H9 (cell line): Measurements from ENCODE around the gene C2CD2. TPM values are rescaled to one million over a fixed set of nuclear protein-coding genes. Genes with fewer than 3 reads are reported as not detected.
A peak's percentile ranks its signal among the peaks of the same experiment; 100 is the strongest.

Source experiments
- DNase-seq: peaks from one replicate; pipeline ENCODE4 v3.0.0-alpha.2; 2017
- H2AFZ ChIP-seq: one replicate; pipeline ENCODE4 v1.6.1; 2013; ENCODE audit warnings: mild to moderate bottlenecking, low read length, control low read depth, moderate library complexity
- H2AK5ac ChIP-seq: 2 replicates; pipeline ENCODE4 v1.6.1; 2013; ENCODE audit warnings: low read length, control low read depth, mixed read lengths; ENCODE audit not compliant: insufficient read length
- H2BK120ac ChIP-seq: one replicate; pipeline ENCODE4 v1.6.1; 2013; ENCODE audit warnings: low read depth, mild to moderate bottlenecking, low read length, control low read depth, inconsistent platforms; ENCODE audit not compliant: poor library complexity, severe bottlenecking
- H2BK12ac ChIP-seq: 2 replicates; pipeline ENCODE4 v1.6.1; 2013; ENCODE audit warnings: low read length, control low read depth, mixed read lengths, low read depth; ENCODE audit not compliant: insufficient read length
- H2BK15ac ChIP-seq: 2 replicates; pipeline ENCODE4 v1.6.1; 2013; ENCODE audit warnings: low read depth, low read length, control low read depth
- H2BK20ac ChIP-seq: one replicate; pipeline ENCODE4 v1.6.1; 2013; ENCODE audit warnings: low read depth, mild to moderate bottlenecking, low read length, control low read depth, inconsistent platforms; ENCODE audit not compliant: poor library complexity, severe bottlenecking
- H2BK5ac ChIP-seq: 2 replicates; pipeline ENCODE4 v1.6.1; 2013; ENCODE audit warnings: low read length, control low read depth, mixed read lengths; ENCODE audit not compliant: insufficient read length
- H3K14ac ChIP-seq: 2 replicates; pipeline ENCODE4 v1.6.1; 2013; ENCODE audit warnings: low read length, control low read depth; ENCODE audit not compliant: insufficient read depth
- H3K18ac ChIP-seq: 2 replicates; pipeline ENCODE4 v1.6.1; 2013; ENCODE audit warnings: low read depth, mild to moderate bottlenecking, mixed read lengths, low read length, control low read depth; ENCODE audit not compliant: insufficient read length
- H3K23ac ChIP-seq: 2 replicates; pipeline ENCODE4 v1.6.1; 2013; ENCODE audit warnings: low read length, control low read depth, mixed read lengths, low read depth; ENCODE audit not compliant: insufficient read length
- H3K23me2 ChIP-seq: 2 replicates; pipeline ENCODE4 v1.6.1; 2013; ENCODE audit warnings: low read depth, mild to moderate bottlenecking, mixed read lengths, low read length, control low read depth; ENCODE audit not compliant: insufficient read length, poor library complexity, severe bottlenecking
- H3K27ac ChIP-seq: 2 replicates; pipeline ENCODE4 v1.5.1; 2013; ENCODE audit warnings: low read length, control low read depth, mixed read lengths, low read depth; ENCODE audit not compliant: insufficient read length
- H3K27me3 ChIP-seq: 2 replicates; pipeline ENCODE4 v1.6.1; 2013; ENCODE audit warnings: low read length, control low read depth, inconsistent platforms; ENCODE audit not compliant: insufficient read depth
- H3K4ac ChIP-seq: 2 replicates; pipeline ENCODE4 v1.6.1; 2013; ENCODE audit warnings: low read depth, mild to moderate bottlenecking, control low read depth, inconsistent platforms, low read length, moderate library complexity
- H3K4me1 ChIP-seq: 2 replicates; pipeline ENCODE4 v1.6.1; 2013; ENCODE audit warnings: low read length, control low read depth, inconsistent platforms; ENCODE audit not compliant: insufficient read depth
- H3K4me2 ChIP-seq: 2 replicates; pipeline ENCODE4 v1.6.1; 2013; ENCODE audit warnings: low read length, control low read depth, mixed read lengths; ENCODE audit not compliant: insufficient read length, insufficient read depth
- H3K56ac ChIP-seq: 2 replicates; pipeline ENCODE4 v1.6.1; 2013; ENCODE audit warnings: low read depth, mild to moderate bottlenecking, mixed read lengths, low read length, control low read depth; ENCODE audit not compliant: insufficient read length
- H3K79me1 ChIP-seq: 2 replicates; pipeline ENCODE4 v1.6.1; 2013; ENCODE audit warnings: low read depth, mild to moderate bottlenecking, moderate library complexity, low read length, control low read depth, inconsistent platforms; ENCODE audit not compliant: insufficient read depth, poor library complexity, severe bottlenecking
- H3K79me2 ChIP-seq: 2 replicates; pipeline ENCODE4 v1.6.1; 2013; ENCODE audit warnings: low read length, control low read depth, inconsistent platforms; ENCODE audit not compliant: insufficient read depth
- H3K9ac ChIP-seq: 2 replicates; pipeline ENCODE4 v1.6.1; 2013; ENCODE audit warnings: low read length, control low read depth, mixed read lengths; ENCODE audit not compliant: insufficient read length; ENCODE audit errors: extremely low read depth
- H3K9me3 ChIP-seq: one replicate; pipeline ENCODE4 v1.6.1; 2013; ENCODE audit warnings: low read depth, low read length, inconsistent platforms; ENCODE audit not compliant: control insufficient read depth
- H3T11ph ChIP-seq: one replicate; pipeline ENCODE4 v1.6.1; 2013; ENCODE audit warnings: mild to moderate bottlenecking, low read length, control low read depth, inconsistent platforms
- H4K20me1 ChIP-seq: one replicate; pipeline ENCODE4 v1.6.1; 2013; ENCODE audit not compliant: control insufficient read depth, insufficient read length, insufficient read depth
- H4K5ac ChIP-seq: 2 replicates; pipeline ENCODE4 v1.6.1; 2013; ENCODE audit warnings: low read depth, mild to moderate bottlenecking, mixed read lengths, low read length, control low read depth; ENCODE audit not compliant: insufficient read length
- H4K8ac ChIP-seq: replicated peaks from 2 replicates; pipeline ENCODE4 v1.6.1; 2013; ENCODE audit warnings: low read length, control low read depth, mixed read lengths, low read depth; ENCODE audit not compliant: insufficient read length
- H4K91ac ChIP-seq: 2 replicates; pipeline ENCODE4 v1.6.1; 2013; ENCODE audit warnings: low read depth, mild to moderate bottlenecking, moderate library complexity, mixed read lengths, low read length, control low read depth; ENCODE audit not compliant: insufficient read length
- H3K27ac Mint-ChIP-seq, 3 experiments: 2 replicates in 2 of 3; 3 replicates in 1 of 3; pipeline ENCODE4 v1.8.0; 2020 to 2021; ENCODE audit warnings: mixed read lengths in 3 of 3, mild to moderate bottlenecking in 1 of 3, moderate library complexity in 1 of 3
- H3K27me3 Mint-ChIP-seq: 2 replicates; pipeline ENCODE4 v1.8.0; 2021; ENCODE audit warnings: low read depth, mild to moderate bottlenecking, moderate library complexity, mixed read lengths
- H3K36me3 Mint-ChIP-seq, 3 experiments: 2 replicates in 2 of 3; 3 replicates in 1 of 3; pipeline ENCODE4 v1.8.0; 2020 to 2021; ENCODE audit warnings: low read depth in 3 of 3, mixed read lengths in 3 of 3; ENCODE audit not compliant: insufficient read depth in 1 of 3
- H3K4me1 Mint-ChIP-seq, 2 experiments: 2 replicates each; pipeline ENCODE4 v1.8.0; 2020; ENCODE audit warnings: mixed read lengths in 2 of 2
- H3K4me3 Mint-ChIP-seq, 2 experiments: 2 replicates in 1 of 2; 3 replicates in 1 of 2; pipeline ENCODE4 v1.8.0; 2020 to 2021; ENCODE audit warnings: mild to moderate bottlenecking in 2 of 2, mixed read lengths in 2 of 2, moderate library complexity in 1 of 2
- H3K9me3 Mint-ChIP-seq, 2 experiments: 2 replicates in 1 of 2; 3 replicates in 1 of 2; pipeline ENCODE4 v1.8.0; 2020; ENCODE audit warnings: mild to moderate bottlenecking in 2 of 2, mixed read lengths in 2 of 2, moderate library complexity in 1 of 2
- WGBS: extraction: QIAGEN DNeasy Blood & Tissue Kit; methylation state at CpG from one replicate; pipeline ENCODE4 v1.1.7; 2013; ENCODE audit warnings: missing lambda C conversion rate, low lambda C conversion rate, mixed read lengths; ENCODE audit not compliant: insufficient read length; ENCODE audit errors: extremely low coverage; 5-methylcytosine and 5-hydroxymethylcytosine counted together
- total RNA-seq: library from RNA; stranded (reverse); gene quantifications from 2 replicates; pipeline ENCODE4 v1.2.1, GENCODE V29; 2021
- TF ChIP-seq, protein P1 (sequence below): fragments of 200-600 bp; sonication (generic); conservative IDR thresholded peaks from 3 replicates; pipeline ENCODE4 v1.8.0; 2021; ENCODE audit warnings: antibody characterized with exemption, mild to moderate bottlenecking

The C2CD2 gene
- total RNA-seq, 1 experiment from 2014 or later: 14.6 TPM

DNA sequence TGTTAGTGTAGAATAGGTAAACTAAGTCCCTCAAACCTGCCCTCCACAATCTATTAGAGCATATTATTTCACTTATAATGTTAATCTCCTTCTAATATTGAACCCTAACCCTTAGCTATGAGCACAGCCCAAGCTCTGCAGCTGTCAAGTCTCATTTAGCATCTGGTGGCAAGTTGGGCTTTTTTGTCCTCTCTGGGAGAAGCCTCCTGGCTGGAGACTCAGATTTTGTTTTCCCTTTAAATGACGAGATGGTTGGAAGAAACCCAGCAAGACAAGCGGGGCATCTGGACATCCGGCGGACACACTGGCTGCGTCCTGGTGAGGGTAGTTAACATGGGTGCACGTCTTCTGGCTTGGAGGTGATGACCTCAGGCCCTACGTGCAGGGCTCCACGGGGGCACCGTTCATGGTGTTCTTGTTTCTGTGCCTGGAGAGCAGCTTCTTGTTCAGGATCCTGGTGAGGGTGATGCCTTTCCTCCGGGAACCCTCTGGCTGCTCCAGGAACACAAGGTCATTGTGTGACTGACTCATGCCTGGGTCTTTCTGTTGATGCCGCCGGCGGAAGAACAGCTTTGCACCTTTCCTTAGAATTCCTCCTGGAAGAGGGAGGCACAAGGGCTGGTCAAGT, 65.0 kb downstream of the C2CD2 start:
- TF ChIP-seq, protein P1, sequence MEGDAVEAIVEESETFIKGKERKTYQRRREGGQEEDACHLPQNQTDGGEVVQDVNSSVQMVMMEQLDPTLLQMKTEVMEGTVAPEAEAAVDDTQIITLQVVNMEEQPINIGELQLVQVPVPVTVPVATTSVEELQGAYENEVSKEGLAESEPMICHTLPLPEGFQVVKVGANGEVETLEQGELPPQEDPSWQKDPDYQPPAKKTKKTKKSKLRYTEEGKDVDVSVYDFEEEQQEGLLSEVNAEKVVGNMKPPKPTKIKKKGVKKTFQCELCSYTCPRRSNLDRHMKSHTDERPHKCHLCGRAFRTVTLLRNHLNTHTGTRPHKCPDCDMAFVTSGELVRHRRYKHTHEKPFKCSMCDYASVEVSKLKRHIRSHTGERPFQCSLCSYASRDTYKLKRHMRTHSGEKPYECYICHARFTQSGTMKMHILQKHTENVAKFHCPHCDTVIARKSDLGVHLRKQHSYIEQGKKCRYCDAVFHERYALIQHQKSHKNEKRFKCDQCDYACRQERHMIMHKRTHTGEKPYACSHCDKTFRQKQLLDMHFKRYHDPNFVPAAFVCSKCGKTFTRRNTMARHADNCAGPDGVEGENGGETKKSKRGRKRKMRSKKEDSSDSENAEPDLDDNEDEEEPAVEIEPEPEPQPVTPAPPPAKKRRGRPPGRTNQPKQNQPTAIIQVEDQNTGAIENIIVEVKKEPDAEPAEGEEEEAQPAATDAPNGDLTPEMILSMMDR: no peak

More for the DNA sequence above, 65.0 kb downstream of the C2CD2 start:
- Histone ChIP-seq H4K8ac (no peak overlapping the region), H3K79me2 (0 out of 2 replicates have a peak, but pooled peaks cover 2% of the 10 kb centered on the region), H3K9me3 (no peaks in the 10 kb centered on the region), H3K9ac (no peak overlapping the region), H3T11ph (no peak overlapping the region), H3K4ac (no peak overlapping the region), H3K56ac (no peak overlapping the region), H3K4me1 (no peaks in the 10 kb centered on the region; the same call in 1 of the 2 replicates), H2BK120ac (no peak overlapping the region), H3K4me2 (no peak overlapping the region), H3K79me1 (no peaks in the 10 kb centered on the region), H2BK20ac (no peak overlapping the region), H2AK5ac (no peak overlapping the region), H4K91ac (no peak overlapping the region), H3K27ac (no peak overlapping the region), H4K5ac (no peak overlapping the region), H2AFZ (no peak overlapping the region), H2BK5ac (no peak overlapping the region), H3K18ac (no peak overlapping the region), H3K27me3 (no peaks in the 10 kb centered on the region), H3K23ac (no peak overlapping the region), H4K20me1 (no peaks in the 10 kb centered on the region), H3K14ac (no peak overlapping the region), H3K23me2 (no peaks in the 10 kb centered on the region), H2BK15ac (no peak overlapping the region; the same call in 1 of the 2 replicates), H2BK12ac (no peak overlapping the region)
- Mint-ChIP-seq H3K36me3 (no peaks in the 10 kb centered on the region), H3K4me1 (peaks cover 17 to 18% of the 10 kb centered on the region in 2 experiments), H3K27ac (peak overlapping the region in 1 of 3 experiments; percentile 60; a peak in 1 of 7 replicates), H3K9me3 (no peaks in the 10 kb centered on the region), H3K4me3 (no peak overlapping the region), H3K27me3 (no peaks in the 10 kb centered on the region; the same call in 1 of the 2 replicates)
- no peak for DNase-seq
- WGBS: no CpG with 5 or more reads among the region's 13 CpGs
